Endothelial cell of umbilical vein (primary cell): ENCODE results near the gene GADD45G. TPM values are rescaled to one million over a fixed set of nuclear protein-coding genes. Genes with fewer than 3 reads are reported as not detected.

Source experiments
- BruUV-seq: library from RNA; stranded (reverse); fragments of 400-500 nt; replicated peaks from 2 replicates; lab custom pipeline; 2021; lab: Mats Ljungman, UMichigan
- CTCF ChIA-PET: fragments of 300-600, 350-600 bp; sonication (Branson Sonifier 250); formaldehyde crosslinking; loops from one replicate; lab custom pipeline; 2021; ENCODE audit warnings: antibody characterized with exemption, inconsistent platforms; lab: Charles Lee
- POLR2A ChIA-PET: fragments of 300-600, 350-600 bp; sonication (Branson Sonifier 250); formaldehyde crosslinking; loops from one replicate; lab custom pipeline; 2021; ENCODE audit warnings: antibody characterized with exemption, inconsistent platforms; lab: Charles Lee
- DNase-seq: peaks from one replicate; pipeline ENCODE4 v3.0.0-alpha.2; 2011; ENCODE audit warnings: low read depth, low spot score
- FAIRE-seq: peaks from 2 replicates; lab custom pipeline; 2011; peaks lifted over from hg19 to GRCh38; lab: Jason Lieb, UNC
- H2AFZ ChIP-seq: 2 replicates; pipeline ENCODE4 v1.6.0; 2012; ENCODE audit warnings: low read depth, low read length, control low read depth, inconsistent platforms
- H3K27ac ChIP-seq: 2 replicates; pipeline ENCODE4 v1.5.1; 2011; ENCODE audit warnings: low read depth, mild to moderate bottlenecking, control low read depth, low read length, moderate library complexity; ENCODE audit not compliant: insufficient read depth
- H3K27me3 ChIP-seq, 2 experiments: 2 replicates each; pipeline versions ENCODE4 v1.6.0 to v1.6.1; 2011; ENCODE audit warnings: low read length in 2 of 2, mixed read lengths in 1 of 2; ENCODE audit not compliant: control insufficient read depth in 2 of 2, insufficient read depth in 2 of 2
- H3K36me3 ChIP-seq, 2 experiments: 2 replicates in 1 of 2; 3 replicates in 1 of 2; pipeline ENCODE4 v1.5.1; 2011; ENCODE audit warnings: low read length in 2 of 2, mild to moderate bottlenecking in 1 of 2, moderate library complexity in 1 of 2; ENCODE audit not compliant: control insufficient read depth in 2 of 2, insufficient read depth in 2 of 2; ENCODE audit errors: extremely low read depth in 1 of 2
- H3K4me1 ChIP-seq: 3 replicates; pipeline ENCODE4 v1.5.1; 2011; ENCODE audit warnings: mild to moderate bottlenecking, low read length; ENCODE audit not compliant: control insufficient read depth, insufficient read depth; ENCODE audit errors: extremely low read depth
- H3K4me2 ChIP-seq: 2 replicates; pipeline ENCODE4 v1.6.1; 2011; ENCODE audit warnings: low read length, control low read depth, mixed read lengths; ENCODE audit not compliant: insufficient read depth
- H3K4me3 ChIP-seq, 3 experiments: fragments of 200-600 bp in 1 of 3; sonication (generic), shearing (Covaris generic) in 1 of 3; replicated peaks in 1 of 3; 2 replicates each; pipeline ENCODE4 v1.5.1; 2011 to 2016; ENCODE audit warnings: control low read depth in 3 of 3, low read length in 3 of 3, mild to moderate bottlenecking in 2 of 3, inconsistent platforms in 1 of 3, low read depth in 1 of 3, moderate library complexity in 1 of 3; ENCODE audit not compliant: insufficient read depth in 1 of 3
- H3K79me2 ChIP-seq: 2 replicates; pipeline ENCODE4 v1.6.0; 2012; ENCODE audit warnings: low read length, inconsistent platforms; ENCODE audit not compliant: control insufficient read depth, insufficient read depth
- H3K9ac ChIP-seq: replicated peaks from 2 replicates; pipeline ENCODE3; 2011; ENCODE audit warnings: low read length, control low read depth; ENCODE audit not compliant: insufficient read depth; ENCODE audit errors: extremely low read depth
- H3K9me1 ChIP-seq: replicated peaks from 3 replicates; pipeline ENCODE4 v1.6.0; 2011; ENCODE audit warnings: mild to moderate bottlenecking, low read length; ENCODE audit not compliant: control insufficient read depth, insufficient read depth; ENCODE audit errors: extremely low read depth
- H3K9me3 ChIP-seq: replicated peaks from 2 replicates; pipeline ENCODE4 v1.5.1; 2012; ENCODE audit warnings: low read length, inconsistent platforms; ENCODE audit not compliant: control insufficient read depth, insufficient read depth
- H4K20me1 ChIP-seq: replicated peaks from 2 replicates; pipeline ENCODE3; 2011; ENCODE audit warnings: mild to moderate bottlenecking, low read length; ENCODE audit not compliant: control insufficient read depth, insufficient read depth; ENCODE audit errors: extremely low read depth
- MYC ChIP-seq: IDR thresholded peaks from one replicate; pipeline ENCODE4 v1.6.1; 2011; ENCODE audit warnings: mild to moderate bottlenecking, low read depth, low read length
- POLR2AphosphoS5 ChIP-seq: IDR thresholded peaks from 2 replicates; pipeline ENCODE4 v1.6.1; 2012; ENCODE audit warnings: low read depth, mild to moderate bottlenecking, control low read depth, low read length, moderate library complexity; ENCODE audit not compliant: insufficient read depth
- dilution Hi-C: fragments of 300-500 bp; cut with MboI; formaldehyde crosslinking; loops from one replicate; pipeline ENCODE4 v1.15.0; 2019; ENCODE audit warnings: low sequenced_read_pairs; ENCODE audit not compliant: extremely low pct_ligation_motif_present
- intact Hi-C: fragments of 100-400 bp; cut with micrococcal nuclease; formaldehyde crosslinking; loops from one replicate; pipeline ENCODE4 v1.10.0; 2022
- polyA plus RNA-seq, 4 experiments: library from polyadenylated mRNA; depleted of rRNA in 3 of 4; stranded (reverse) in 3 of 4; unstranded in 1 of 4; fragments of >200 nt; gene quantifications; 2 replicates each; pipeline versions ENCODE4 v1.2.1 to v1.2.3, GENCODE V29; 2011 to 2012; ENCODE audit warnings: missing spikeins in 1 of 4
- total RNA-seq: library from RNA; stranded (reverse); gene quantifications from 2 replicates; pipeline ENCODE4 v1.2.3, GENCODE V29; 2021
- TF ChIP-seq, protein P1 (sequence below), 2 donors: IDR thresholded peaks; 1 replicate in 1 of 2; 2 replicates in 1 of 2; pipeline ENCODE4 v1.5.1; 2011; ENCODE audit warnings: low read length in 2 of 2, mild to moderate bottlenecking in 2 of 2, moderate library complexity in 2 of 2, control low read depth in 1 of 2, inconsistent platforms in 1 of 2, low read depth in 1 of 2; ENCODE audit not compliant: insufficient read depth in 1 of 2; ENCODE audit errors: extremely low read depth in 1 of 2

GADD45G gene
- total and polyA plus RNA-seq, 2 donors (not counting 3 experiments of a cell fraction or from before 2014, with no cell fraction given) = 0.44 to 0.64 TPM

- BruUV-seq = no TSS peak
- POLR2A ChIA-PET = no interaction called here
Observed at GRCh38 chr9:89593727-89594427, 10.9 kb upstream of the GADD45G start.

More at GRCh38 chr9:89593727-89594427, 10.9 kb upstream of the GADD45G start:
- Histone ChIP-seq H3K9me1 (no peaks in the 10 kb centered on the region), H3K27me3 (peaks cover under 1 to 2% of the 10 kb centered on the region in 2 experiments), H3K79me2 (no peaks in the 10 kb centered on the region), H3K9ac (no peak overlapping the region), H3K27ac (no peak overlapping the region), H3K4me3 (no peak overlapping the region), H2AFZ (no peak overlapping the region), H4K20me1 (no peaks in the 10 kb centered on the region), H3K9me3 (no peaks in the 10 kb centered on the region), H3K36me3 (no peaks in the 10 kb centered on the region), H3K4me2 (no peak overlapping the region), H3K4me1 (no peaks in the 10 kb centered on the region)
- peak; percentile 23 for DNase-seq
- dilution Hi-C loops = no loop called here
- TF ChIP-seq, protein P1, sequence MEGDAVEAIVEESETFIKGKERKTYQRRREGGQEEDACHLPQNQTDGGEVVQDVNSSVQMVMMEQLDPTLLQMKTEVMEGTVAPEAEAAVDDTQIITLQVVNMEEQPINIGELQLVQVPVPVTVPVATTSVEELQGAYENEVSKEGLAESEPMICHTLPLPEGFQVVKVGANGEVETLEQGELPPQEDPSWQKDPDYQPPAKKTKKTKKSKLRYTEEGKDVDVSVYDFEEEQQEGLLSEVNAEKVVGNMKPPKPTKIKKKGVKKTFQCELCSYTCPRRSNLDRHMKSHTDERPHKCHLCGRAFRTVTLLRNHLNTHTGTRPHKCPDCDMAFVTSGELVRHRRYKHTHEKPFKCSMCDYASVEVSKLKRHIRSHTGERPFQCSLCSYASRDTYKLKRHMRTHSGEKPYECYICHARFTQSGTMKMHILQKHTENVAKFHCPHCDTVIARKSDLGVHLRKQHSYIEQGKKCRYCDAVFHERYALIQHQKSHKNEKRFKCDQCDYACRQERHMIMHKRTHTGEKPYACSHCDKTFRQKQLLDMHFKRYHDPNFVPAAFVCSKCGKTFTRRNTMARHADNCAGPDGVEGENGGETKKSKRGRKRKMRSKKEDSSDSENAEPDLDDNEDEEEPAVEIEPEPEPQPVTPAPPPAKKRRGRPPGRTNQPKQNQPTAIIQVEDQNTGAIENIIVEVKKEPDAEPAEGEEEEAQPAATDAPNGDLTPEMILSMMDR (IDR thresholded peaks at IDR 0.05; ENCODE audit: extremely low read depth in 1 of 2, insufficient read depth in 1 of 2, low read depth in 1 of 2, low read length in 2 of 2) = peak; percentile 66 to 81
- no peak for TF ChIP-seq POLR2AphosphoS5
- no peak for TF ChIP-seq MYC
- peak; percentile 72 for FAIRE-seq
- CTCF ChIA-PET = interaction anchor here (0.7 to 3.4 kb wide), 22 partner anchors 10 to 1277 kb away, joined by 3 to 51 read pairs (median 4); partner anchors contain the start of gene GADD45G
- intact Hi-C loops = loop anchor here (1.0 kb wide), 1 partner anchor 508 kb away; no protein-coding TSS in a partner anchor
